Measurements from ENCODE around the gene MYO5C.
A peak's percentile ranks its signal among the peaks of the same experiment; 100 is the strongest.

MYO5C gene

DNA sequence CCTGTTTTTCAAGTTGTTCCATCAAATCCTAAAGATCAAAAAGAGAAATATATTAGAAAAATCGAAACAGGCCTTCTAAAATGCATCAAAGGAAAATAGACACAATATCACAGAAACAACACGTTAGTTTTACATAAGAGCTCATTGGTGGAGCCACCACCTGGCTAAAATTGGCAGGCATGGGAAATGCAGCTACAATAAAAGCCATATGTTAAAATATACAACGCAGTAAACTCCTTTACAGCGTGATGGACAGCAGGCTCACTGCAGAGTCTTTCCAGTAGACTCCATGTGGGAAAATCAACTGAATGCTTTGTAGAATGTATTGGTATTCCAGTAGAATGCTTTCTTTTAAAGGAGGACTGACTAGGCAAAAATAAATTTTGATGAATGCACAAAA, 40.9 kb upstream of the MYO5C start:
- H3K4me3 ChIP-seq (ENCODE audit: low read length), result no peak overlapping the region
- TF ChIP-seq, protein P1, sequence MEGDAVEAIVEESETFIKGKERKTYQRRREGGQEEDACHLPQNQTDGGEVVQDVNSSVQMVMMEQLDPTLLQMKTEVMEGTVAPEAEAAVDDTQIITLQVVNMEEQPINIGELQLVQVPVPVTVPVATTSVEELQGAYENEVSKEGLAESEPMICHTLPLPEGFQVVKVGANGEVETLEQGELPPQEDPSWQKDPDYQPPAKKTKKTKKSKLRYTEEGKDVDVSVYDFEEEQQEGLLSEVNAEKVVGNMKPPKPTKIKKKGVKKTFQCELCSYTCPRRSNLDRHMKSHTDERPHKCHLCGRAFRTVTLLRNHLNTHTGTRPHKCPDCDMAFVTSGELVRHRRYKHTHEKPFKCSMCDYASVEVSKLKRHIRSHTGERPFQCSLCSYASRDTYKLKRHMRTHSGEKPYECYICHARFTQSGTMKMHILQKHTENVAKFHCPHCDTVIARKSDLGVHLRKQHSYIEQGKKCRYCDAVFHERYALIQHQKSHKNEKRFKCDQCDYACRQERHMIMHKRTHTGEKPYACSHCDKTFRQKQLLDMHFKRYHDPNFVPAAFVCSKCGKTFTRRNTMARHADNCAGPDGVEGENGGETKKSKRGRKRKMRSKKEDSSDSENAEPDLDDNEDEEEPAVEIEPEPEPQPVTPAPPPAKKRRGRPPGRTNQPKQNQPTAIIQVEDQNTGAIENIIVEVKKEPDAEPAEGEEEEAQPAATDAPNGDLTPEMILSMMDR (conservative IDR thresholded peaks at IDR 0.05; ENCODE audit: low read length), result no peak
- no peak for DNase-seq (ENCODE audit: low read depth)

DNA sequence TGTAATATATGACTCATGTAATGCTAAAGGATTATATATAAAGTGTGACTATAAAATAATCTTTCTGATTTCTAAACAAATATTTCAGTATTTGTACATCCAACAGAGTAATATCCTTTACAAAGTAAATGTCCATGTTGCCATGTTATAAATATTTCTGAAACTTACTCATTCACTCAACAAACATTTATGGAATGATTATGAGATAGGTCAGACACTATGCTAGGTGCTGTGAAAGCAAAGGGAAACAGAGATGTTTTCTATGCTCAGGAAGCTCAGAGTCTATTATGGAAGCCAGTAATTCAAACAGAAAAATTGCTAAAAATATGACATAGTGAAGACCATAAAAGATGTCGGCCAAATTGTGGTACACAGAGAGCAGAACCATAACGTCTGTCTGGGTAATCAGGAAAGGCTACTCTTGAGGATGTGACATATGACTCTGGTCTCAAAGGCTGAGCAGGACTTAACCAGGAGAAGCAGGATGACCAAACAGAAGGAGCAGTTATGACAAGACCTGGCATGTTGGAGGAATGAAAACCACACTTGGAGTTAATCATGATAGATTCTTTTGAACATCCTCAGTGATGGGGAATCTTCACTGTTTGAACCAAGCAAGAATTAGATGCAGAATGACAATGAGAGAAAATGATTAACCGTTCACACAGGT, 39.0 kb upstream of the MYO5C start:
- no peak overlapping the region for H3K4me3 ChIP-seq (ENCODE audit: low read length)
- TF ChIP-seq, protein P1 (conservative IDR thresholded peaks at IDR 0.05; ENCODE audit: low read length), result no peak
- DNase-seq (ENCODE audit: low read depth), result peak; percentile 58

DNA sequence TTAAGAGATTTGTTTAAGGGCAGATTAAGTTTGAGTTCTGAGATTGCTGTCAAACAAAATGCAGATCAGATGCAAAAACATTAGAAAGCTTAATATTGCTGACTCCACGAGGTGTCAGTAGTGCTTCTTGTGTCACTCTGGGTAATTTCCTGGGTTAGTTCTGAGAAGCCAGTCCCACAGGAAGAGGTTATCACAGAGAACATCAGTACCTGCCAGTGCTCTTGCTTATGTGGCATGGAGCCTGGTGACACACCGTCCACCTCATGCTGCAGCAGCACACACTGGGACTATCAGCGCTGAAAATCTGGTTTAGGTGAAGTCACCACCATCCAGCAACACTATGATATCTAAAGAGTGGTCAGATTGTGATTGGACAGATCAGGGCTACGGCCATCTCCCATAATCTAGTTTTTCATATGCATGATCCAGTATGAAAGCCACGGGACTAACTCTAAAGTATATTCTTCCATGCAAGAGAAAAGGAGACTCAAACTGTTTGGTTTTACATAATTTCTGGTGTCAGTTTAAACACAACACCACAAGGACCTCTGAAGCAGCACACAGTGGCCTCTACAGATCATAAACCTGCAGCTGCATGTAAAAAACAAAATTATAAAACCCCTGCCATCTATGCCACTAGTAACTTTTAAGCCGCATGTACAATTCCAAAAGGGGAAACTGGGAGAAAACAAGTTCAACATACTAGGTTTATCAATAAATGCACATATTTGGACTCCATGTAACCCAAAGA, 36.1 kb upstream of the MYO5C start:
- TF ChIP-seq, protein P1 (conservative IDR thresholded peaks at IDR 0.05; ENCODE audit: low read length), result peak; percentile 67
- no peak overlapping the region for H3K4me3 ChIP-seq (ENCODE audit: low read length)
- DNase-seq (ENCODE audit: low read depth), result peak; percentile 54

DNA sequence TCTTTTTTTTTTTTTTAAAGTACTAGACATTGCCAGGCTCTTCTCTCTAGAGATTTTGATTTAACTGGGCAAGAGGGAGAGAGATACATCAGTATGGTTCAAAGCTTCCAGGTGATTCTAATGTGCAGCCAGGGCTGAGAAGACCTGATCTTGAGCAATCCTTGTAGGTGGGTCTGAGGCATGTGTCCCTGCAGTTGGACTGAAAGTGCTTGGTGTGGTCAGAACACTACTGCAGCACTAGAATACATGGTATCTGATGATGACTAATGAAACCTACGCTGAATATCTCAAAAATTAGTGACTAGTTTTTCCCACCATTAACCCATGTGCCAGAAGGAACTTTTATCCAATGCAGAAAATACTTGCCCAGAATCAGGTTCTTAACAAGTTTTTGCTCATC, 34.4 kb upstream of the MYO5C start:
- DNase-seq (ENCODE audit: low read depth), result no peak
- TF ChIP-seq, protein P1 (conservative IDR thresholded peaks at IDR 0.05; ENCODE audit: low read length), result no peak
- no peak overlapping the region for H3K4me3 ChIP-seq (ENCODE audit: low read length)

DNA sequence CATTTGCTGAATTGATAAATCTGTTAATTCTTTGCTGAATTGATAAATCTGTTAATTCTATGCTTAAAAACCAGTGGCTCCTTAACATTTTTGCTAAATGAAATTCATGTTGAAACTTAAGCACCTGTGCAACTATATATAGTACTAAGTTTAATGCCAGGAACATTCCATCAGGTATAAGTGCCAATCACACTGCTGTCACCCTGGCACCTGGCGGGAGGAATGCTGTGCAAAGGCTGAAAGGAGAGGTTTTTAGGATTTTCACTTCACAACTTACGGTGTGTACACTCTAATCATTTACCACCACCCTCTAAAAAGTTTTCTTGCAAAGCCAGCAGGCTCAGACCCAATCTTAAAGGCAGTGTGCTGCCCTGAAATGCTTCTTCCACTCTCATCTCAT, 33.5 kb upstream of the MYO5C start:
- TF ChIP-seq, protein P1 (conservative IDR thresholded peaks at IDR 0.05; ENCODE audit: low read length), result no peak

DNA sequence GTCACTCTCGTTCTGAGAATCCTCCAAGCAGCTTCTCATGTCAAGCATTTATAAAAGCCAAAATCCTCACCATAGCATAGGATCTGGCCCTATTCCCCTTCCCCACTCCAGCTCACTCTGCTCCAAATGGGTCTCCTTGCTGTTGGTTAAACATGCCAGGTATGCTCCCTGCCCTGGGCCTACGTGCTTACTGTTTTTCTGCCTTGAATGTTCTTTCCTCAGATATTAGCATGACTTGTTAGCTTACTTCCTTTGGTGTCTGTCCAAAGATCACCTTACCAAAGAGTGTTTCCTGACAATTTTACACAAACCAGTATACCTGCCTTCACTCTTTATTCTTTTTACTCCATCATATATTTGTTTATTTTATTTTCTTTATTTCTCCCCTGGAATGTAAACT, 33.1 kb upstream of the MYO5C start:
- DNase-seq (ENCODE audit: low read depth), result no peak
- no peak overlapping the region for H3K4me3 ChIP-seq (ENCODE audit: low read length)
- TF ChIP-seq, protein P1 (conservative IDR thresholded peaks at IDR 0.05; ENCODE audit: low read length), result no peak

More for the DNA sequence above, 33.5 kb upstream of the MYO5C start:
- no peak for DNase-seq (ENCODE audit: low read depth)
- H3K4me3 ChIP-seq (ENCODE audit: low read length), result no peak overlapping the region

DNA sequence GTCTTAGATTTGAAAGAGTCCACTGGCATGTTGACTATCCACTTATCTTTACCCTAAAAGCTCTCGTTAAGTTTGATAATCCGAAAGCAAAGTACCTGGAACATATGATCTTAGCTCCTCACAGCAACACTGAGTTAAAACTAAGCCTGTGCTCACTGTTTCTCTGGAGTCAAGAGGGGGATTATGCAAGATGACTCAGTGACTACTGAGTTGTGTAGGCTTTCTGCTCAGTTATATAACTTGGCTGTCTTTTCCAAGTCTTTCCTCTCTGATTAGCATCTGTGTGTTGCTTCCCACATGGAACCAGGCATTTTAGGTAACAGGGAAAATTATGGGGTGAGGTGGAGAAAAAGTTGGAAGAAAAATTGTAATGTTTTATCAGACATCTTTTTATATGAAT, 31.2 kb upstream of the MYO5C start:
- peak; percentile 46 for DNase-seq (ENCODE audit: low read depth)
- TF ChIP-seq, protein P1 (conservative IDR thresholded peaks at IDR 0.05; ENCODE audit: low read length), result no peak
- no peak overlapping the region for H3K4me3 ChIP-seq (ENCODE audit: low read length)
